Astrocyte of the spinal cord (primary cell): ENCODE measurements around the gene UGT1A7.

Experiments
- DNase-seq: peaks from one replicate; pipeline ENCODE4 v3.0.0; 2011; ENCODE audit warnings: low read depth, low spot score
- H3K4me3 ChIP-seq: 2 replicates; pipeline ENCODE4 v1.5.1; 2011; ENCODE audit warnings: low read depth, mild to moderate bottlenecking, low read length, moderate library complexity
- CTCF ChIP-seq: IDR thresholded peaks from 2 replicates; pipeline ENCODE4 v1.5.1; 2012; ENCODE audit warnings: low read depth, mild to moderate bottlenecking, low read length, inconsistent platforms
- in situ Hi-C: cut with HindIII; loops from 2 replicates; pipeline ENCODE4 v1.10.0; 2017; ENCODE audit warnings: low sequenced_read_pairs

Gene UGT1A7

DNA sequence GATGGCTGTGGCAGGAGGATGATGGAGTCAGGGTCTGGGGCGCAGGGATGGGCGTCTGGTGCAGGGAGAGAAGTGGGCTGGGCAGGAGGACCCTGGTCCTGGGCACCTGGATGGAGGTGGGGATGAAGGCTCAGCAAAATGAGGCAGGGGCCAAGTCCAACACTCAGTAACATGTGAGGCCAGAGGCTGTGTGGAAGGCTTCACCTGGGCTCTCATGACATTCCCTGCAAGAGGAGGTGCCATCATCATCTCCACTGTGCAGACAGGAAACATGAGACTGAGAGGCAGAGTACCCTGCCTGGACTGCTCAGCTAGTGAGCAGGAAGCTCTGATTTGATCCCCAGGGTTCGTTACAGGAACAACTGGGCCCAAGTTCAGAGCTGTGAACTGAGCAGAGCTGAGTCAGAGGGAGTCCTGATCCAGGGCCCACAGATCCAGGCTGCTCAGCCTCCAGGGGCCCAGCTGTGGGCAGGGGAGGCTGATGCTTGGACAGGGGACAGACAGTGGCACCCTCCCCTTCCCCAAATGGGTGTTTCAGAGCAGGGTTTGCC lies 135.7 kb downstream of the UGT1A7 start:
- no peak for TF ChIP-seq CTCF
- no peak overlapping the region for H3K4me3 ChIP-seq
- in situ Hi-C loops, result no loop called here
- no peak for DNase-seq

DNA sequence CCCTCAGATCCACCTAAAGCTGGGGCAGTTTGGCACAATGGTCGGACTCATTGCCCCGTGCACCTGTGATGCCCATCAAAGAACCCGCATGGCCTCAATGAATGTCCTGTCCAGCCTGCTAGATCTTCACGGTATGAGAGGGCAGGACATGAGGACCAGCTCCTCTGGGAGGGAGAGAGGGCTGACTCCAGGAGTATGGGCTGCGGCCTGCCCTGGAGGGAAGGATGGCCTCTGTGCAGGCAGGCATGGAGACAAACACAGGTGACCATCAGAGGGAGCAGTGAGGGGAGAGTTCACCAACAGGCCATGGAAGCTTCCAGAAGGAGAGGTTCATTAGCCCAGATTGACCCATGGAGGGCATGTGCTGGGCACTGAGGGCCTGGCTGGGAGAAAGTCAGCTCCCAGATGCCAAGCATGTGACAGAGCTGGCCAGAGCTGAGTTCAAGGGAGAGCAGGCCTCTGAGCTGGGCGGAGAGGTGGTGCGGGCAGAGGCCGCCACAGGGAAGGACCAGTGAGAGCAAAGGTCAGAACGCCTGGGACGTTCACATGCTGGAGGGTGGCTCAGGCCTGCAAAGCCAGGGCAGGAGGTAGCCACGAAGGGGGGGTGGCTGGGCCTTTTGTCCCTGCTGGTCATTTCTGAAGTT lies 136.4 kb downstream of the UGT1A7 start:
- DNase-seq, result no peak
- in situ Hi-C loops, result no loop called here

GRCh38 chr2:233818639-233819621 lies 137.2 kb downstream of the UGT1A7 start:
- DNase-seq, result no peak
- H3K4me3 ChIP-seq, result no peak overlapping the region
- in situ Hi-C loops, result no loop called here
- TF ChIP-seq CTCF, result no peak

More for the DNA sequence above, 136.4 kb downstream of the UGT1A7 start:
- TF ChIP-seq CTCF, result no peak
- no peak overlapping the region for H3K4me3 ChIP-seq

GRCh38 chr2:233819884-233820773 lies 138.4 kb downstream of the UGT1A7 start:
- no peak for DNase-seq

DNA sequence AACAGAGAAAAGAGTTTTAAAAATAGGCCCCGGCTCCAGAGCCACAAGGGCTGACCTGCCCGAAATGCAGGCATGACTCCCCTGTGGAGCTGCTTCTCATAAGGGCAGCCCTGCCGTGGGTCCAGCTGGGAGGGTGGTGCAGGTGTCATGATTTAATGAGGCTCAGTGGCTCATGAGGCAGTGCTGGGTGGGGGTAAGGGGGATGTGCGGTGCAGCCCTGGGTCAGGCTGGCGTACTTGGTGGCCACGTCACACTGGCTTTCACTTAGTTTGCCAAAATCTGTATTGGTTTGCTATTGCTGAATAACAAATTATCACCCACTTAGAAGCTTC lies 139.0 kb downstream of the UGT1A7 start:
- no peak overlapping the region for H3K4me3 ChIP-seq
- in situ Hi-C loops, result no loop called here
- no peak for TF ChIP-seq CTCF
- no peak for DNase-seq

More at GRCh38 chr2:233819884-233820773, 138.4 kb downstream of the UGT1A7 start:
- TF ChIP-seq CTCF, result no peak
- H3K4me3 ChIP-seq, result no peak overlapping the region
- in situ Hi-C loops, result no loop called here

DNA sequence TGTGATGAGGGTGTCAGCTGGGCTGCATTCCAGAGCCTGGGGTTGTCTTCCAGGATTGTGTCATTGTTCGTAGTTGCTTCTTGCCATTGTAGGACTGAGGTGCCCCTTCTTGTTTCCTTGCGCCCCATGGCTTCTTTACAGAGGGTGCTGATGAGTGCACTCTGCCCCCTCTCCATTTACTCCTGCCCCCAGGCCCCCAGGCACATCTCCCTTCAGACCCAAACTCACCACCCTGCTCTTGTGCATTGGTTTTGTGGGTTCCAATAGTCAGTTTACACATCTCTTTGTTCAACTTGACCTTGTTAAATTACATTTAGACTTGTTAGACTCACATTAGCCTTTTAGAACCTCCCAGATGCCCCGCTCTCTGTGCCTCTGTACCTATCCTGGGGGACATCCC lies 139.5 kb downstream of the UGT1A7 start:
- no peak for TF ChIP-seq CTCF
- in situ Hi-C loops, result no loop called here
- no peak overlapping the region for H3K4me3 ChIP-seq
- DNase-seq, result no peak
